ENCODE results near the gene CLP1.

CLP1 gene

DNA sequence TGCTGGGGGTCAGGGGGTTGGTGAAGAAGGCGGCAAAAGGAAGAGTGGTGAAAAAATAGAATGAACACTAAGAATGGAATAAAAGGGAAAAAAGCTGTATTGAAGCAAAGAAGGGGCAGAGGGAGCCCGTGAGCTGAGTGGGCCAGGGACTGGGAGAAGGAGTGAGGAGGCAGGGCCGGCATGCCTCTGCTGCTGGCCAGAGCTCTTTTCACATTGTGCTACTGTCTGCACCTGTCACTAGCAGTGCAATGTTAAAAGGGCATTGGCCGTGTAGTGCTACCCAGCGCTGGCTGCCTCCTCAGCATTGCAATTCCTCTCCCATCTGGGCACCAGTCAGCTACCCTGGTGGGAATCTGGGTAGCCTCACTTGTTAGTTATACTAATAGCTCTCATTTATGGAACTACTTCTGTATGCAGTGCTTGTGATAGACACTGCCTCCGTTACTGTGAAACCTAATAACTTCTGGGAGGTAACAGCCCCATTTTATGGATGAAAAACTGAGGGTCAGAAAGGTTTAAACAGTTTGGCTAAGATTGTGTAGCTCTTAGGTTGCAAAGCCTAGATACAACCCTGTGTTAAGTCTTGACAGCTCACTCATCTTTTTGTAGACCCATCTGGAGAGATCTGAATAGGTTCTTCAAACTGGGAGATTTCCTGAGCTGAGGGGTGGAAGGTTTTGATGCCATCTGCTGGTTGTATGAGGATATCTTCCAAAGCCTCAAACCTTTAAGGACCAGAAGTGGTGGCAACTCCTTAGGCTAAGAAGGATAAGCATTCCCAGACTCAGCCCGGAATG lies 16.4 kb upstream of the CLP1 start:
- peak; percentile 36 for DNase-seq

DNA sequence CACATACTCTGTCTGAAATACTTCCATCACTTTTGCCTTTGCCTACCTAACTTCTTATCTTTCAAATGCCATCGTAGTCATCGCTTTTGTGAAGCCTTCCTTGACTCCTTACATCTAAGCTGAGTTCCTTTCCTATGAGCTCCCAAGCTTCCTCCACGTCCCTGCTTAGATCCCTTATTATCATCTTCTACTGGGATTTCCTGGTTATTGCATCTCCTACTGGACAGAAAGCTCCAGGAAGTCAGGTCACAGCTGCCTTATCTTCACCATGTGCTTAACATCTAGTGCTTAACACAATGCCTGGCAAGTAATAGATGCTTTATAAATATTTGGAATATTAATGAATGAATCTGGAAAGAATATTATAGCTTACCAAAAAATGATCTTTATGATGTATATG lies 13.8 kb upstream of the CLP1 start:
- no peak for DNase-seq

DNA sequence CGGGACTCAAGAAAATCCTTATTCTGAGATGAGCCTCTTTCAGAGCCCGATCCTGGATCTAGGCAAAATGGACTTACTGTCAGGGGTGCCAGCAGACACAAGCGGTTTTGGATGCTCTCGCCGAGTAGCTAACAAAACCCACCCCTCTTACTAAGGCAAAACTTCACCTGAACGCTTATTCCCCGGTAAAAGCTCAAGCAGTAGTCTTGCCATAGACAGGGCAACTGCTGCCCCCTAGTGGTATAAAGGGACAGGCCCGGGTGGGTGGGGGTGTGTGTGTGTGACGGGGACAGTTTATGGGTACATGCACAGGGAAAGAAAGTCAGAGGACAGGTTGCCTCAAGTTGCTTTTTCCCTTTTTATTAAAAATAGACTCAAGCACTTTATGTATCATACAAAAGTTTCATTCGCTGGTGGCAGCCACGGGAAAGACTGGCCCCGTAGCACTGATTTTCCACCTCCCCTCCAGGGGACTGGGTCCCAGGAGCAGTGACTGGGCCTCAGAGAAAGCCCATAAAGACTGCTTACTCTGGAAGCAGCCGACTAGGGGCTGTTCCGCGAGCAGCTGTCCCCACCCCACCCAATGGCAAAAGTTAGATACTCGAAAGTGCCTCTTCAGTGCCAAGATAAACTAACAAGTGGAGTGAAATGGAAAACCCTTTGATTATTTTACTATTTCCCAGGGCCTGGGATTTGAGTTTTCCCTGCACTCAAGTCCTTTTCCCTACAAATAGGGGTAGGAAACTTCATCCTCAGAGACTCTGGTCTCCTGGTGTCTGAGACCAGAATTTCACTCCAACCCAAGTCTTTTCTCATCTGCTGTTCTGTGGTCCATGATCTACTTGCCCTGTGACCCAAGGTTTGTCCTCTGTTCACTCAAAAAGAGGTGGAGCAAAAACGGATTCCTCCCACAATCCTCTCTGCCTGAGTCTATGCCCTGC lies 12.5 kb upstream of the CLP1 start:
- peak; percentile 89 for DNase-seq

DNA sequence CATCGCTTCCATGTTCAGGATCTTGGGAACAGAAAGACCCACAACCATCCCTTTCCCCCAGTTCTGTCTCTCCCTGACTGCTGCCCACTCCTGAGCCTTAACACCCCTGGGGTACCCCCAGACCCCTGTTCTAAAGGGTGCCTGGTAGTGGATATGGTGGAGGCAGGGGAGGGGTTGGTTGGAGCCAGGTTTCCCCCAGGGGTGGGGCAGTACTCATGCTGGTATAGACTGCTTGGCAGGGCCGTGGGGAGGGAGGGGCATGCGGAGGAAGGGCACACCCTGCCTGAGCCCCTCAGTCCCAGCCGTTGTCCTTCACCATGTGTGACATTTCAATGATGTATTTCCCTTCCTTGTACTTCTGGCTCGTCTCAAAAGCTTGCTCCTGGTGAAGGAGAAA lies 11.9 kb upstream of the CLP1 start:
- no peak for DNase-seq

DNA sequence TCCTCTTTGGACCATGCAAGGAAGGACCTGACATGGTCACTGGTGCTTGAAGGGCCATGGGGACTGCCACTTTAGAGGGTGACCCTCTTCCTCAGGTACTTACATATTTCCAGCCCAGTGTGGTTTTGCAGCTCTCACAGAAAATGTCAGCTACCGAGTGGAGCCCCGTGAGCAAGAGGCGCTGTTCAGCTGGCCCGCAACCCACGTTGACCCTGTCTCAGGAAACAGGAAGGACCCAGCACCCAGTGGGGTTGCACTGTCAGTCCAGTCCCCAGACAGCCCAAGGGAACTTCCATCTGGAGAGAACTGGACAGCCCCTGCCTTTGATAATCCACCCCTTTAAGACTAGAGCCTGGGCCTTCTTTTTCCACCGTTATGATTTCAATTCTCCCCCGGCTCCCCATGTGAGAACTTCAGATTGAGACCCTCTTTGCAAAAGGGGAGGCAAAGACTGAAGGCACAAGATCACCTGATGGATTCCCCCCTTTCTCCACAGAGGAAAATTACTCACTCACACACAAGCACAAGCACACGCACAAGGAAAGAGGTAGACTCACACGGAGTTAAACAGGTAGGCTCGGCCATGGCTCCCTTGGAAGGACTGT lies 11.3 kb upstream of the CLP1 start:
- DNase-seq: no peak

DNA sequence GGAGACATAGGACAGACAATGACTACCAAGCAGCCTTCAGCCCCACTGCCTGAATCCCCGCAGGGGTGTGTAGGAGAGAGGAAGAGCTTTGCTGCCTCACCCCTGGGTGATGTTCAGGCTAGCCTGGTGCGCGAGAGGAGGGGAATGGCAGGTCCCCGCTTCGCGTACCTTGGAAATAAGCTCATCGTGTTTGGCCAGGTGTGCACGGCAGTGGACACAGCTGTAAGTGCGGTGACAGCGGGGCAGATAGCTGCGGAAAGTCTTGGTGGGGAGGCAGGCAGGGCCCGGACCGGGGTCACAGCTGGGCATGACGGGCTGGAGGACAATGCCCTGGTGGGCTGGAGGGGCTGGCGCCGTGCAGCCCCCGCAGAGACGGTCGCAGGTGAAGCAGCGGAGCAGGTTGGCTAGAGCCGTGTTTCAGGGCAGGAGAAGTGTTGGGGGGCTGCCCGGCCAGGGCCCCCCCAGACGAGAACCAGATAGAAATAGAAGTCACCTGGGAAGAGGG lies 10.7 kb upstream of the CLP1 start:
- no peak for DNase-seq

DNA sequence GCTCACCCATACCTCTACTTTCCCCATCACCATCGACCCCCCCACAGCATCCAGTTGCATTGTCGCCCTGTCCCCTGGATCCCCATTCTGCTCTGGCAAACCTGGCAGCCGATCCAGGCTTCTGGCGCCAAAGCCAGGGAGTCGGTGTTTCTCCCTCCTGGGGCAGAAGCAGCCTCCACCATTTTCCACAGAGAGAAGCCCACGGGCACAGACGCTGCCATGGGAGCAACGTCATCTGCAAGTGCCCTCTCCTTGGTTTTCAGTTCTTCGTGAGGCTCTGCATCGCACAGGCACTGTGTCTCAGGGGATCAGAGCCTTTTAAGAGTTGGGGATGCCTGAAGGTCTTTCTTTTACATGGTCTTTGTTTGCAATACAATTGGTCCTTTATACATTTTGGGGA lies 10.2 kb upstream of the CLP1 start:
- no peak for DNase-seq

DNA sequence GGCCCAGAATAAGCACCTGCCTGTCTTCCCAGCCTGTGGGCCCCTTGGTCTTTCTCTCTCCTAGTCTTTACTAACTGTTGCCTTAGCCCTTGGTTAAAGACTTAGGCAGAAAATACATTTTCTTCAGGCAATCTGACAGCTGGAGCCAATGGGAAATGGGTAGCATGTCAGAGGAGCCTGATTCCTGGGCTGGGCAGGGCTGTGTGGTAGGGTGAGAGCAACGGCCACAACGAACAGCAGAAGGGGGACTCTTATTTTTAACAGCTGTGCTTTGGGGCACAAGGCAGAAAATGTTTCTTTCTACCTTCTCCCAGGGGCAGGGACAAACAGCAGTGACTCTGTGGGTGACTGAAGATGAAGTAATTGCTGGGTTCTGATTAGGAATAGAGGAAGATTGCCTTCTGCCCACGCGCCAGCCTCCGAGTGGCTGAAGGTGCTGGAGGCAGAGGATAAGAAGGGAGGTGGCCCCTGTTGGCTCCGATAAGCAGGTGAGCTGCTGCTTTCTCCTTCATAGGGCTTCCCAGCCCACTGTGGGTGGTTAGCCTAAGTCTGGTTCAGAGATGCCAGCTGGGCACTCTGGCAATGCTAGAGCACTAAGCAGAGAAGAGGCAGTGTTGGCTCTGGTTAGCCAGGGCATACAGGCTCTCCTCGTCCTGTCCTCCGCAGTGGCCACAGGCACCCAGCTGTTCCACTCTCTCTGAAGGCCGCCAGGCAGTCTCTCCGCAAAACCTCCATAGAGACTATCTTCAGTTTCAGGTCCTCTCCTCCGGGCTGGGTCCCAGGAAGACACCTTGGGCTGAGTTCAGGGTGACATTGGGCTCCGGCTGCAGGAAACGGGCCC lies 9.4 kb upstream of the CLP1 start:
- DNase-seq: no peak

DNA sequence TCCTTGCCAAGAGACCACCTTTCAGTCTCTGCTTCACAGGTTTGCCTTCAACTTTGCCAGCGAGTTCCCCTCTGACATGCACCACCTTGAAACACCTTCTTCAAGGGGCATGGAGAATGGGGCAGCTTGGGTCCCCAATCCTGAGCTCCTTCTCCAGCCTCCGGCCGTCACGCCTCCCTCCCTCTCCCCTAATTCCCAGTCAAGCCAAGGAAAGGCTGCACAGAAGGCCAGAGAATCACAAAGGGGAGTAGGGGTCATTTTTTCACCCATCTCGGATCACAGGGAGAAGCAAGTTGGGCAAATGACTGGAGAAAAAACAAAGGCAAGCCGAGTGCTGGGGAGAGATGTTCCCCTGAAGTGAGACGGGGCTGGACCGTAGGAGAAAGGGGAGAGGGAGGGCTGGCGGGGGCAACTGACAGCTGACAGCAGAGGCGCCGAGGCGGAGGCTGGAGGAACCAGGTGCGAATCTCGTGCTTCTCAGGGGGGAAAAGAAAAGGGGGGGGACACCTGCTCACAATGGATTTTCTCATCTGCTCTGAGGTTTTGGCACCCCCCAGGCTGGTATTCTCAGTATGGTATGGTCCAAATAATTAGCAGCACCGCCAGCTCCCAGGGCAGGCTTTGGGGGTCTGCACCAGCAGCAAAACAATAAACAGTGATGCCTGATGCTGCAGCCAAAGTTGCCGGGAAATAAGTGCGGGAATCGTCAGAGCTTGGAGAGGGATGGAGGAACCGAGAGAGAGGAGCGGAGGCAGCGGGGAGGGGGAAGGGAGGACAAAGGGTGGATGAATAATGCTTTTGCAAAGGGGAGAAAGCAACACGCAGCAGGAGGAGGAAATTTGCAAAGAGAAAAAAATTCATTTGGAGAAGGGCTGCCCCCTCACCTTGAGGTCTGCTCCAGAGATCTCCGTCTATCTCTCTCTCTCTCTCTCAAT lies 8.5 kb upstream of the CLP1 start:
- peak; percentile 37 for DNase-seq

DNA sequence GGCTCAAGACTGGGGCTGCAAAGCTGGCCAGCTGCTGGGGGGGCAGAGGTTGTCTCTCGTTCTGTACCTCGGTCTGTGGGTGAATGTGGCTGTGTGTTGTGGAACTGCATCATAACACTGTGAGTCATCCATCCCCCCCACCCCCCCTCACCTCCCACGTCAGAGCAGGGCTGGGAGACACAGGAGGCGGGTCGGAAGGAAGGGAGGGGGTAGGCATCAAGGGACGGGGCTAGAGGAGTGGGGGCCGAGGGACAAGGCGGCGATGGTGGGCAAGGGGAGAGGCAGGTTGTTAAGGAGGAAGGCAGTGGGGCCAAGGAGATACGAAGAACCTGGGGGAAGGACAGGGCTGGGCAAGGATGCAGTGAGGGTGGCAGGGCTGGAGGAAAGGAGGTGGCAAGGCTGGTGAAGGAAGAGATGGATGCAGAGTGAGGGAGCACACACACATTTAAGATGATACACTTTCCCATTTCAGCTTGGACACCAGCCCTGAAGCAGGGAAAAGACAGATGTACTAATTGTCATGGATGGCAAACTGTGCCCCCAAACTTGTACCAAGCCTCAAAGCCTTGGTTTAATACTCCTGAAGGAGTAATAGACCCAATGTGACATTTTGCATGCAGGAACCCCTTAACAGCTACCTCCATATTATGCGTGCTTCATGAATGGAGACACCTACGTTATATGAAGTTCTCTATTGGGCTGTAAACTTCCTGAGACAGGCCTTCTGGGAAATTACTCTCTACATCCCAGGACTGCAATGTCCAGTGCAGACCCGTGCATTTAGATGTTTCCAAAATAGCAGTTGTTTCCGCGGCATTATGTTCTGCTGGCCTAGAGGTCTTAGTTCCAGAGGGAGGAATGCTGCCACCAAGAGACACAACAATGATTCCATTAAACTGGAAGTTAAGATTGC lies 7.5 kb upstream of the CLP1 start, which contains the start of gene YPEL4:
TSS of gene YPEL4 (minus strand) at position 87 of the 913 bp plus-strand sequence. CDS start 2,805 bp downstream, outside the sequence.
- peak; percentile 92 for DNase-seq

DNA sequence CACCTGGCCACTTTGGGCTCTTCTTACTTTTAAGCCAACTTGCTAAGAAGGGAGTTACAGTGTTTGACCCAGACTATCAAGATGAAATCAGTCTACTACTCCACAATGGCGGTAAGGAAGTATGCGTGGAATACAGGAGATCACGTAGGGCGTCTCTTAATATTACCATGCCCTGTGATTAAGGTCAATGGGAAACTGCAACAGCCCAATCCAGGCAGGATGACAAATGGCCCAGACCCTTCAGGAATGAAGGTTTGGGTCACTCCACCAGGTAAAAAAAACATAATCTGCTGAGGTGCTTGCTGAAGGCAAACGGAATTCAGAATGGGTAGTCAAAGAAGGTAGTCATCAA lies 6.8 kb upstream of the CLP1 start:
- no peak for DNase-seq

DNA sequence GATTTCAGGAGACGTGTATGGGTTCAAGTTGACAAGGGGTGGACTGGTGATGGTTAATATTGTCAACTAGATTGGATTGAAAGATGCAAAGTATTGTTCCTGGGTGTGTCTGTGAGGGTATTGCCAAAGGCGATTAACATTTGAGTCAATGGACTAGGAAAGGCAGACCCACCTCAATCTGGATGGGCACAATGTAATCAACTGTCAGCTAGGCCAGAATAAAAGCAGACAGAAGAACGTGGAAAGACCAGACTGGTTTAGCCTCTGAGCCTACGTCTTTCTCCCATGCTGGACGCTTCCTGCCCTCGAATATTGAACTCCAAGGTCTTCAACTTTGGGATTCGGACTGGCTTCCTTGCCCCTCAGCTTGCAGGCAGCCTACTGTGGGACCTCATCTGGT lies 6.2 kb upstream of the CLP1 start:
- no peak for DNase-seq

DNA sequence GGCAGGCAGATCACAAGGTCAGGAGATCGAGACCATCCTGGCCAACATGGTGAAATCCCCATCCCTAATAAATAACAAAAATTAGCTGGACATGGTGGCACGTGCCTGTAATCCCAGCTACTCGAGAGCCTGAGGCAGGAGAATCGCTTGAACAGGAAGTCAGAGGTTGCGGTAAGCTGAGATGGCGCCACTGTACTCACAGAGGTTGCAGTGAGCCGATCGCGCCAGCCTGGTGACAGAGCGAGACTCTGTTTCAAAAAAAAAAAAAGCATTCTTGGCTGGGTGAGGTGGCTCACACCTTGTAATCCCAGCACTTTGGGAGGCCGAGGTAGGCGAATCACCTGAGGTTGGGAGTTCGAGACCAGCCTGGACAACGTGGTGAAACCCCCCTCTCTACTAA lies 5.3 kb upstream of the CLP1 start:
- peak; percentile 48 for DNase-seq

DNA sequence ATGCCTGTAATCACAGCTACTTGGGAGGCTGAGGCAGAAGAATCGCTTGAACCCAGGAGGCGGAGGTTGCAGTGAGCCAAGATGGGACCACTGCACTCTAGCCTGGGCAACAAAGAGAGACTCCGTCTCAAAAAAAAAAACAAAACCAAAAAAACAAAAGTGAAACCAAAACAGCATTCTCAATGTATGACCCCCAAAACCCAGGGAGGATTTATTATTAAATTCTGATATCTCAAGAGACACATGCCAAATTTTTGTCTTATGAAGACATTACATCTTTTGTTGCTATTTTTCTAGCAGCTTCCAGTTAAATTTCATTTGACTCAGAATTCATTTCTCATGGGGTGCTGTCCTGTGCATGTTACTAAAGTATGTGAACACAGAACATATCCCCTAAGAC lies 4.9 kb upstream of the CLP1 start:
- DNase-seq: no peak

DNA sequence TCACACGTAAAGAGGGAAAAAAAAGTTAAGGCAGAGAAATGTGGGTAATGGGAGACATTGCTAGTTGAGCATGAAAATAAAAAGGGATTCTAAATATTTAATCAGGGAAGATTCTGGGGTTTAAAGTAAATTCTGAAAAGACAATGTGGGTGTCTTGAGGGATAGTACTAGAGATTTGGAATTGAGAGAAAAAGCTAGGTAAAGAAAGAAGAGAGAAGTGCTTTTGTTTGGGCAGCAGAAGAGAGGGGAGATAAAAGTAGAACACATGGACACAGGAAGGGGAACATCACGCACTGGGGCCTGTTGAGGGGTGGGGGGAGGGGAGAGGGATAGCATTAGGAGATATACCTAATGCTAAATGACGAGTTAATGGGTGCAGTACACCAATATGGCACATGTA lies 4.4 kb upstream of the CLP1 start:
- no peak for DNase-seq

DNA sequence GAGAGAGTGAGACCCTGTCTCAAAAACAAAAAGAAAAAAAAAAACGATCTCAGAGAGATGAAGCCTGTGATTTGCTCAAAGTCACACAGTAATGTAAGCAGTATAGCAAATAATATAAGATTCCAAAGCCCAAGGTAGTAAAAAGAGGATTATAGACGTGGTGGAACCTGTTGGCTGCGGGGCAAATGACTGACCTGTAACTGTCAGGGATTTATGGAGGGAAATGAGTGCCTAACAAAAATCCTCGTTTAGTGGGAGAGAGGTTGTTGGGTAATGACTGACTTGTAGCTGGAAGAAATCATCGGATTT lies 723 bp upstream of the CLP1 start:
- no peak for DNase-seq

DNA sequence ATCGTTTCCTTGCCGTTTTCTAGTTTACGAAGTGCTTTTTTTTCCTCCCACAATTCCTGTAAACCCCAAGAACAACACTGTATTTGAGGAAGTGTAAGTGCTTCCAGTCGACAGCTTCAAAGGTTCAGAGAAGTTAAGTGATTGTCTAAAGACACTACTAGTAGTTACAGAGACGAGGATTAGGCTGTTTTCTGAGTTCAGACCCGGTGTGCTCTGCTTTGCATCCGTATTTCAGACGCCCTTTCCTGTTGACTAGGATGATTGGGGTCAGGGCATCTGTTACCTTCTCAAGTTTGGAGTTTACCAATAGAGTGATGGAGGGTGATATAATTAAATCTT lies 430 bp downstream of the CLP1 start:
- no peak for DNase-seq

DNA sequence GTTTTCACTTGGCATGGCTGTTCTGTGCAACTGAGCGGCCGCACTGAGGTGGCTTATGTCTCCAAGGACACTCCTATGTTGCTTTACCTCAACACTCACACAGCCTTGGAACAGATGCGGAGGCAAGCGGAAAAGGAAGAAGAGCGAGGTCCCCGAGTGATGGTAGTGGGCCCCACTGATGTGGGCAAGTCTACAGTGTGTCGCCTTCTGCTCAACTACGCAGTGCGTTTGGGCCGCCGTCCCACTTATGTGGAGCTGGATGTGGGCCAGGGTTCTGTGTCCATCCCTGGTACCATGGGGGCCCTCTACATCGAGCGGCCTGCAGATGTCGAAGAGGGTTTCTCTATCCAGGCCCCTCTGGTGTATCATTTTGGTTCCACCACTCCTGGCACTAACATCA lies 2.1 kb downstream of the CLP1 start:
- DNase-seq: no peak

DNA sequence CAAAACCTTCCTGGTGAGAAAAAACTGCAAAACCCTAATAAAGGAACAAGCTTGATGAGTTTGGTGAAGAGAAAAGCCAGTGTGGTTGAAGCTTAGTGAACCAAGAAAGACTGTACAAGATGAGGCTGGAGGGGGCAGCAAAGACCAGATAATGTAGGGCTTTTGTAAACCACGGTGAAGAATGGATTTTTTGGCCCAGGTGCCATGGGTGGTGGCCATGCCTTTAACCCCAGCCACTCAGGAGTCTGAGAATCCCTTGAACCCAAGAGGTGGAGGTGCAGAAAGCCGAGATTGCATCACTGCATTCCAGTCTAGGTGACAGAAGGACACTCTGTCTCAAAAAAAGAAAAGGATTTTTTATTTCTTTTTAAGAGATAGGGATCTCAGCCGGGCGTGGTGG lies 5.3 kb downstream of the CLP1 start:
- DNase-seq: no peak

DNA sequence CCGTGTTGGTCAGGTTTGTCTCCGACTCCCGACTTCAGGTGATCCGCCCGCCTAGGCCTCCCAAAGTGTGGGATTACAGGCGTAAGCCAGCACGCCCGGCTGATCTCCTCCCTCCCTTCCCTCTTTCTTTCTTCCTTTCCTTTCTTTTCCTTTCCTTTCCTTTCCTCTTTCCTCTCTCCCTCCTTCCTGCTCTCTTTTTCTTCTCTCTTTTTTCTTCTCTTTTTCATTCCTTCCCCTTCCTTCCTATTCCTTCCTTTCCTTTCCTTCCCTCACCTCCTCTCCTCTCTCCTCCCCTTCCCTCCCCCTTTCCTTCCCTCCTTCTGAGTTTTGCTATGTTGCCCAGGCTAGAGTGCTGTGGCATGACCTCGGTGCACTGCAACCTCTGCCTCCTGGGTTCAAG lies 6.4 kb downstream of the CLP1 start:
- DNase-seq: no peak
